Measurements from ENCODE around the gene GALK2. TPM values are rescaled to one million over a fixed set of nuclear protein-coding genes. Genes with fewer than 3 reads are reported as not detected.

Gene GALK2
- total RNA-seq (ENCODE audit: insufficient read depth, low replicate concordance), result 35.4 TPM

- peak; percentile 92 for DNase-seq (ENCODE audit: low spot score)
These were observed at the start of gene GALK2 for GRCh38 chr15:49169880-49170597. GALK2 (plus strand) TSS chr15:49170247; CDS start chr15:49170323, 76 bp downstream.

GRCh38 chr15:49120832-49121231 lies 49.2 kb upstream of the GALK2 start:
- DNase-seq (ENCODE audit: low spot score), result no peak

GRCh38 chr15:49121901-49122300 lies 48.1 kb upstream of the GALK2 start:
- DNase-seq (ENCODE audit: low spot score), result no peak

GRCh38 chr15:49122541-49123062 lies 47.4 kb upstream of the GALK2 start:
- DNase-seq (ENCODE audit: low spot score), result no peak

GRCh38 chr15:49124371-49124770 lies 45.7 kb upstream of the GALK2 start:
- DNase-seq (ENCODE audit: low spot score), result no peak

GRCh38 chr15:49131403-49131802 lies 38.6 kb upstream of the GALK2 start:
- DNase-seq (ENCODE audit: low spot score), result no peak

- DNase-seq (ENCODE audit: low spot score), result no peak
These were observed 35.2 kb upstream of the GALK2 start for GRCh38 chr15:49134683-49135341.

GRCh38 chr15:49135342-49135857 lies 34.6 kb upstream of the GALK2 start:
- no peak for DNase-seq (ENCODE audit: low spot score)

- DNase-seq (ENCODE audit: low spot score), result no peak
These were observed 34.1 kb upstream of the GALK2 start for GRCh38 chr15:49135911-49136310.

GRCh38 chr15:49137861-49138260 lies 32.2 kb upstream of the GALK2 start:
- DNase-seq (ENCODE audit: low spot score), result no peak

- DNase-seq (ENCODE audit: low spot score), result peak; percentile 52
These were observed 24.1 kb upstream of the GALK2 start for GRCh38 chr15:49145651-49146609.

GRCh38 chr15:49148298-49148697 lies 21.7 kb upstream of the GALK2 start:
- no peak for DNase-seq (ENCODE audit: low spot score)

- no peak for DNase-seq (ENCODE audit: low spot score)
These were observed 21.3 kb upstream of the GALK2 start for GRCh38 chr15:49148727-49149126.

- no peak for DNase-seq (ENCODE audit: low spot score)
These were observed 18.2 kb upstream of the GALK2 start for GRCh38 chr15:49151831-49152230.

GRCh38 chr15:49152552-49153312 lies 17.3 kb upstream of the GALK2 start:
- no peak for DNase-seq (ENCODE audit: low spot score)

GRCh38 chr15:49154359-49154758 lies 15.7 kb upstream of the GALK2 start:
- DNase-seq (ENCODE audit: low spot score), result no peak

- DNase-seq (ENCODE audit: low spot score), result no peak
These were observed 15.3 kb upstream of the GALK2 start for GRCh38 chr15:49154799-49155109.

GRCh38 chr15:49155110-49155833 lies 14.8 kb upstream of the GALK2 start, which contains the start of gene COPS2:
COPS2 (minus strand) TSS chr15:49155599; CDS start chr15:49155578, 21 bp downstream.
- peak; percentile 99 for DNase-seq (ENCODE audit: low spot score)

- peak; percentile 27 for DNase-seq (ENCODE audit: low spot score)
These were observed 14.0 kb upstream of the GALK2 start for GRCh38 chr15:49155834-49156627.

Data from umbilical cord (tissue), 2 donors.